Prostate gland (tissue), 2 donors: ENCODE results near the gene ING2. TPM values are rescaled to one million over a fixed set of nuclear protein-coding genes. Genes with fewer than 3 reads are reported as not detected.

Source experiments
- DNase-seq: peaks from one replicate; pipeline ENCODE4 v3.0.0-alpha.2; 2019; ENCODE audit warnings: low spot score
- H3K27ac ChIP-seq, 2 donors: fragments of 200-600 bp; sonication (generic); 2 replicates each; pipeline ENCODE4 v1.5.1; 2017 to 2019
- H3K27me3 ChIP-seq: fragments of 200-600 bp; sonication (generic); replicated peaks from 2 replicates; pipeline ENCODE4 v1.5.1; 2019; ENCODE audit not compliant: insufficient read depth
- H3K36me3 ChIP-seq, 2 donors: fragments of 200-600 bp; sonication (generic); 1 replicate in 1 of 2; 2 replicates in 1 of 2; pipeline versions ENCODE4 v1.5.1 to v1.8.1; 2017 to 2019
- H3K4me1 ChIP-seq: fragments of 200-600 bp; sonication (generic); replicated peaks from 2 replicates; pipeline ENCODE4 v1.5.1; 2019
- H3K4me3 ChIP-seq, 2 donors: fragments of 200-600 bp; sonication (generic); 2 replicates each; pipeline ENCODE4 v1.5.1; 2017 to 2019
- H3K9me3 ChIP-seq: fragments of 200-600 bp; sonication (generic); 2 replicates; pipeline ENCODE4 v1.5.1; 2017
- POLR2A ChIP-seq: fragments of 450-650 bp; IDR thresholded peaks from one replicate; pipeline ENCODE4 v1.6.1; 2016; ENCODE audit warnings: antibody characterized with exemption, mild to moderate bottlenecking
- POLR2AphosphoS5 ChIP-seq: sonication (generic); formaldehyde crosslinking; IDR thresholded peaks from one replicate; pipeline ENCODE4 v1.6.1; 2017; ENCODE audit warnings: antibody characterized with exemption
- WGBS: methylation state at CpG from one replicate; pipeline ENCODE4 v1.1.5; 2018; 5-methylcytosine and 5-hydroxymethylcytosine counted together
- intact Hi-C: fragments of 100-400 bp; cut with DNase I; formaldehyde crosslinking; loops from one replicate; pipeline ENCODE4 v1.14.2; 2022
- total RNA-seq, 2 donors: library from RNA; depleted of rRNA; stranded (reverse); fragments of >200 nt; gene quantifications; one replicate each; pipeline ENCODE4 v1.1.0, GENCODE V29; 2016
- TF ChIP-seq, protein P1 (sequence below), 4 experiments: fragments of 200-600 bp in 2 of 4; fragments of 450-650 bp in 2 of 4; sonication (generic) in 2 of 4; IDR thresholded peaks; 1 replicate in 3 of 4; 2 replicates in 1 of 4; pipeline ENCODE4 v1.5.1; 2016 to 2019; ENCODE audit warnings: antibody characterized with exemption in 4 of 4, mild to moderate bottlenecking in 2 of 4, moderate library complexity in 2 of 4

ING2 gene
- total RNA-seq, 2 donors from 2014 or later: 23.1 to 34.6 TPM

GRCh38 chr4:183540410-183541009, 35.7 kb downstream of the ING2 start:
- intact Hi-C loops: loop anchor here (2.0 kb wide), 1 partner anchor 48 kb away; no protein-coding TSS in a partner anchor
- no peak overlapping the region for H3K4me3 ChIP-seq
- 41% methylated on average over 13 of the region's 13 CpGs for WGBS

DNA sequence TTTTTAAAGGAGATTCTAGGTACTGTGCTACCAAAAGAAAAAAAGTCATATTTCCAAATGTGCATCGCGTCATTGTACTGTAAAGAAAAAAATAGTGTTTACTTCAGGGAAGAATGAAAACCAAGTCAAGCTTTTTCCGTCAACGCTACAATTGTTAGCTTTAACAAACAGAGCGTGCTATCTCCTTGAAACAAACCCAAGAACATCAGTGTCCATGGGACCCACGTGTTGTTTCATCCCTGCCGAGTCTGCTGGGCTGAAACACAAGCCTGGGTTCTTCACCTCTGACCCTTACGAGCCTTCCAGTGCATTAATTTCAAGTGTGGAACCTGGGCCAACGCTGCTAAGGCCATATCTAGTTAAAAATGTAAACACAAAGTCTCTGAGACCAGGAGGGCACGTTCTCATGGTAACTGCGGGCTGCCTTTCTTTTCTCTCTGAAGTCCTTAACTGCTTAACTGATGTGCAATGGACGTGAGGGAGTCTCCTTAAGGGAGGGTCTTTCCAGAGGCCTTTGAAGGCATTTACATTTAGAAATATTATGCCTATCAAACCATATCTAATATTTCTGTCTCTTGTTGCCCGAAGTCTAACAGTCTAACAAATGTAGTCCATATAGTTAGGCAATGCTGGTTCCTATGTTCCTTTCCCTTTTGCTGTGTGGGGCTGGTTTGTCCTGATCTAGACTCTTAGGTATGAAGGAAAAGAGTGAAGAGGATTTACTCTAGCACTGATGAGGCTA, 36.3 kb downstream of the ING2 start:
- TF ChIP-seq, protein P1, sequence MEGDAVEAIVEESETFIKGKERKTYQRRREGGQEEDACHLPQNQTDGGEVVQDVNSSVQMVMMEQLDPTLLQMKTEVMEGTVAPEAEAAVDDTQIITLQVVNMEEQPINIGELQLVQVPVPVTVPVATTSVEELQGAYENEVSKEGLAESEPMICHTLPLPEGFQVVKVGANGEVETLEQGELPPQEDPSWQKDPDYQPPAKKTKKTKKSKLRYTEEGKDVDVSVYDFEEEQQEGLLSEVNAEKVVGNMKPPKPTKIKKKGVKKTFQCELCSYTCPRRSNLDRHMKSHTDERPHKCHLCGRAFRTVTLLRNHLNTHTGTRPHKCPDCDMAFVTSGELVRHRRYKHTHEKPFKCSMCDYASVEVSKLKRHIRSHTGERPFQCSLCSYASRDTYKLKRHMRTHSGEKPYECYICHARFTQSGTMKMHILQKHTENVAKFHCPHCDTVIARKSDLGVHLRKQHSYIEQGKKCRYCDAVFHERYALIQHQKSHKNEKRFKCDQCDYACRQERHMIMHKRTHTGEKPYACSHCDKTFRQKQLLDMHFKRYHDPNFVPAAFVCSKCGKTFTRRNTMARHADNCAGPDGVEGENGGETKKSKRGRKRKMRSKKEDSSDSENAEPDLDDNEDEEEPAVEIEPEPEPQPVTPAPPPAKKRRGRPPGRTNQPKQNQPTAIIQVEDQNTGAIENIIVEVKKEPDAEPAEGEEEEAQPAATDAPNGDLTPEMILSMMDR (IDR thresholded peaks at IDR 0.05): no peak
- no peak for TF ChIP-seq POLR2AphosphoS5
- intact Hi-C loops: loop anchor here (2.0 kb wide), 1 partner anchor 48 kb away; no protein-coding TSS in a partner anchor
- no peaks in the 10 kb centered on the region for H3K36me3 ChIP-seq
- no peak overlapping the region for H3K27ac ChIP-seq
- H3K4me3 ChIP-seq: no peak overlapping the region
- 30% methylated on average over 13 of the region's 13 CpGs for WGBS
- no peaks in the 10 kb centered on the region for H3K27me3 ChIP-seq
- DNase-seq: no peak
- no peaks in the 10 kb centered on the region for H3K4me1 ChIP-seq
- H3K9me3 ChIP-seq: no peaks in the 10 kb centered on the region

More at GRCh38 chr4:183540410-183541009, 35.7 kb downstream of the ING2 start:
- H3K4me1 ChIP-seq: no peaks in the 10 kb centered on the region
- H3K27me3 ChIP-seq: no peaks in the 10 kb centered on the region
- no peak for TF ChIP-seq POLR2AphosphoS5
- TF ChIP-seq POLR2A: no peak
- TF ChIP-seq, protein P1 (IDR thresholded peaks at IDR 0.05): no peak
- no peak overlapping the region for H3K27ac ChIP-seq
- H3K9me3 ChIP-seq: no peaks in the 10 kb centered on the region
- H3K36me3 ChIP-seq: no peaks in the 10 kb centered on the region
- no peak for DNase-seq

DNA sequence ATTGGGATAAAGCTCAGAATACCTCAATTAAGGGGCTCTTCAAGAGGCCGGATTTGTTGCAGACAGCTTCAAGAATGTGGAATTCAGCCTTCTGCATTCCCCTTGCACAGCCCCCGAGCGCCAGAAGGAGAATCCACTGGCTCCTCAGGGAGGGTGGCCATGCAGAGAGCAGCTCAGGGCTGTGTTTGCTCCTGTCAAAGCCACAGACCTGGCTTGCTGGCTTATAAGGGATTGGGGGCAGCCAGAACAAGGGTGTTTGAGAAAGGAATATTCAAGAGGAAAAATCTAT, 36.8 kb downstream of the ING2 start:
- TF ChIP-seq POLR2AphosphoS5 (no peak), POLR2A (no peak)
- TF ChIP-seq, protein P1 (IDR thresholded peaks at IDR 0.05): no peak
- Histone ChIP-seq H3K27ac (no peak overlapping the region), H3K4me1 (no peaks in the 10 kb centered on the region), H3K27me3 (no peaks in the 10 kb centered on the region), H3K36me3 (no peaks in the 10 kb centered on the region), H3K9me3 (no peaks in the 10 kb centered on the region), H3K4me3 (no peak overlapping the region)
- intact Hi-C loops: loop anchor here (2.0 kb wide), 1 partner anchor 47 kb away; no protein-coding TSS in a partner anchor
- WGBS: 57% methylated on average over 3 of the region's 3 CpGs
- no peak for DNase-seq

DNA sequence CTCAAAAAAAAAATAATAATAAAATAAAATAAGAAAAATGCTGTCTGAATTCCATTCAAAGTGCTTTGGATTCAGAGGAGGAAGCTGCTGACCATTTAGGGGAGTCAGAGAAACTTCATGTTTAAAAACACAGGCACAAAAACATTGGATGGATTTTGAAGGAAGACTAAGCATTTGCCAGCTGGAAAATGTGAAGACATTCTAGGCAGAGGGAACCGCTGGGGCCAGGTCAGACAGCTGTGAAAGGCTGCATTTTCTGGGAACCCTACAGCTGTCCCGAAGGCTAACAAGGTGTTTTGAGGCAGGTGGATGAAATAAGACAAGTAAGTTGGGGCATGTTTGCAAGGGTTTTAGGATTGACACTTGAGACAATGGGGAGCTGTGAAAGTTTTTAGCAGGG, 38.6 kb downstream of the ING2 start:
- no peaks in the 10 kb centered on the region for H3K36me3 ChIP-seq
- no peaks in the 10 kb centered on the region for H3K27me3 ChIP-seq
- no peak for DNase-seq
- intact Hi-C loops: no loop called here
- no peaks in the 10 kb centered on the region for H3K4me1 ChIP-seq
- no peak overlapping the region for H3K27ac ChIP-seq
- TF ChIP-seq POLR2A (no peak), POLR2AphosphoS5 (no peak)
- TF ChIP-seq, protein P1 (IDR thresholded peaks at IDR 0.05): no peak
- 61% methylated on average over 2 of the region's 2 CpGs for WGBS
- H3K4me3 ChIP-seq: no peak overlapping the region
- no peaks in the 10 kb centered on the region for H3K9me3 ChIP-seq

GRCh38 chr4:183544109-183544508, 39.3 kb downstream of the ING2 start:
- TF ChIP-seq POLR2A (no peak), POLR2AphosphoS5 (no peak)
- TF ChIP-seq, protein P1 (IDR thresholded peaks at IDR 0.05): no peak
- Histone ChIP-seq H3K27me3 (no peaks in the 10 kb centered on the region), H3K4me1 (no peaks in the 10 kb centered on the region), H3K9me3 (no peaks in the 10 kb centered on the region), H3K36me3 (no peaks in the 10 kb centered on the region), H3K27ac (no peak overlapping the region), H3K4me3 (no peak overlapping the region)
- intact Hi-C loops: no loop called here
- 87% methylated on average over 5 of the region's 5 CpGs for WGBS
- no peak for DNase-seq
